K562 (cell line): ENCODE measurements around the gene TSC22D1. TPM values are rescaled to one million over a fixed set of nuclear protein-coding genes. Genes with fewer than 3 reads are reported as not detected.
A peak's percentile ranks its signal among the peaks of the same experiment; 100 is the strongest.

Experiments
- ARID1B ChIP-seq: fragments of 450-650 bp; IDR thresholded peaks from 2 replicates; pipeline ENCODE4 v1.6.1; 2016; ENCODE audit warnings: antibody characterized with exemption, mild to moderate bottlenecking, inconsistent platforms
- DMBX1 ChIP-seq: fragments of 250-450 bp; sonication (Bioruptor Pico); IDR thresholded peaks from 2 replicates; pipeline ENCODE4 v1.8.0; 2022; ENCODE audit warnings: inconsistent platforms, mild to moderate bottlenecking, moderate library complexity, borderline replicate concordance
- FOXM1 ChIP-seq, 2 experiments: fragments of 450-650 bp in 1 of 2; sonication (generic) in 1 of 2; formaldehyde crosslinking in 1 of 2; IDR thresholded peaks; 2 replicates each; pipeline versions ENCODE4 v1.6.1 to v1.9.0; 2017 to 2022; ENCODE audit warnings: low read depth in 2 of 2, mild to moderate bottlenecking in 2 of 2, missing genetic modification reagents in 1 of 2, moderate library complexity in 1 of 2
- GATA2 ChIP-seq: sonication (generic); formaldehyde crosslinking; IDR thresholded peaks from 2 replicates; pipeline ENCODE4 v1.4.0; 2020; ENCODE audit warnings: mild to moderate bottlenecking, missing genetic modification reagents
- HDAC2 ChIP-seq: fragments of 450-650 bp; IDR thresholded peaks from 2 replicates; pipeline ENCODE4 v1.6.1; 2016; ENCODE audit warnings: mild to moderate bottlenecking
- LCOR ChIP-seq: sonication (generic); formaldehyde crosslinking; IDR thresholded peaks from 2 replicates; pipeline ENCODE4 v1.8.0; 2022; ENCODE audit warnings: mild to moderate bottlenecking, missing genetic modification reagents
- MECOM ChIP-seq: fragments of 250-450 bp; sonication (Bioruptor Pico); IDR thresholded peaks from 2 replicates; pipeline ENCODE4 v1.8.0; 2022; ENCODE audit warnings: inconsistent platforms
- POLR2AphosphoS5 ChIP-seq: IDR thresholded peaks from 2 replicates; pipeline ENCODE4 v1.6.1; 2011; ENCODE audit warnings: mild to moderate bottlenecking, low read depth, low read length, moderate library complexity; ENCODE audit not compliant: control insufficient read depth, insufficient read depth
- RAD21 ChIP-seq, 2 experiments: fragments of 250-450 bp in 1 of 2; fragments of 450-650 bp in 1 of 2; sonication (Bioruptor Pico) in 1 of 2; formaldehyde crosslinking in 1 of 2; IDR thresholded peaks in 1 of 2; conservative IDR thresholded peaks in 1 of 2; 2 replicates each; pipeline versions ENCODE4 v1.4.0 to v1.8.0; 2020 to 2022; ENCODE audit warnings: mild to moderate bottlenecking in 2 of 2, moderate library complexity in 1 of 2
- SMAD1 ChIP-seq: fragments of 150-350 bp; IDR thresholded peaks from 2 replicates; pipeline ENCODE4 v1.6.1; 2014; ENCODE audit warnings: low read length, low read depth; ENCODE audit not compliant: partially characterized antibody
- SMARCB1 ChIP-seq: IDR thresholded peaks from 2 replicates; pipeline ENCODE4 v1.6.1; 2011; ENCODE audit warnings: improper control_type of control experiment, low read depth; ENCODE audit not compliant: insufficient read length
- TCF7 ChIP-seq: sonication (generic); IDR thresholded peaks from 2 replicates; pipeline ENCODE4 v1.6.1; 2016; ENCODE audit warnings: antibody characterized with exemption, borderline replicate concordance
- TEAD4 ChIP-seq, 2 experiments: sonication (generic) in 1 of 2; formaldehyde crosslinking in 1 of 2; IDR thresholded peaks; 2 replicates each; pipeline versions ENCODE4 v1.6.1 to v1.8.0; 2012 to 2022; ENCODE audit warnings: borderline replicate concordance in 1 of 2, inconsistent platforms in 1 of 2, low read length in 1 of 2, mild to moderate bottlenecking in 1 of 2, missing genetic modification reagents in 1 of 2
- TOE1 ChIP-seq, 2 experiments: fragments of 450-650 bp in 1 of 2; sonication (generic) in 1 of 2; formaldehyde crosslinking in 1 of 2; IDR thresholded peaks; 2 replicates each; pipeline versions ENCODE4 v1.7.1 to v1.8.0; 2016 to 2022; ENCODE audit warnings: borderline replicate concordance in 2 of 2, mild to moderate bottlenecking in 2 of 2, antibody characterized with exemption in 1 of 2, inconsistent platforms in 1 of 2, low read depth in 1 of 2, missing genetic modification reagents in 1 of 2, moderate library complexity in 1 of 2
- XRCC3 ChIP-seq: fragments of 450-650 bp; IDR thresholded peaks from 2 replicates; pipeline ENCODE4 v1.6.1; 2017; ENCODE audit warnings: mild to moderate bottlenecking, moderate library complexity
- ZNF644 ChIP-seq: fragments of 200-800 bp; sonication (Bioruptor generic); IDR thresholded peaks from 2 replicates; pipeline ENCODE4 v1.6.1; 2016; ENCODE audit warnings: low read depth, missing genetic modification characterization, missing compliant biosample characterization
- polyA plus RNA-seq, 8 experiments: library from polyadenylated mRNA; depleted of rRNA in 4 of 8; stranded (reverse) in 5 of 8; unstranded in 3 of 8; fragments of >200 nt; fragmentation: Nextera tagmentation in 2 of 8; fragmentation: Illumina TruSeq in 1 of 8; extraction: Ambion mirVana in 2 of 8; extraction: Trizol in 1 of 8; gene quantifications; 2 replicates each; pipeline versions ENCODE4 v1.2.1 to v1.2.3, GENCODE V29; 2011 to 2014; ENCODE audit warnings: inconsistent platforms in 1 of 8, missing spikeins in 1 of 8
- total RNA-seq, 7 experiments: library from RNA; depleted of rRNA in 6 of 7; stranded (reverse); fragments of >200 nt in 6 of 7; fragmentation: Illumina TruSeq in 2 of 7; extraction: Trizol in 2 of 7; gene quantifications; 2 replicates each; pipeline versions ENCODE4 v1.2.1 to v1.2.3, GENCODE V29; 2011 to 2021; ENCODE audit warnings: low replicate concordance in 1 of 7
- TF ChIP-seq, protein P1 (sequence below): fragments of 450-650 bp; IDR thresholded peaks from 2 replicates; pipeline ENCODE4 v1.6.1; 2017; ENCODE audit warnings: antibody characterized with exemption, mild to moderate bottlenecking
- TF ChIP-seq, protein P2 (sequence below), 2 experiments: fragments of 150-350 bp in 1 of 2; IDR thresholded peaks; 2 replicates each; pipeline ENCODE4 v1.6.1; 2012 to 2016; ENCODE audit warnings: low read depth in 2 of 2, low read length in 2 of 2, mild to moderate bottlenecking in 1 of 2, moderate library complexity in 1 of 2

The TSC22D1 gene
- total and polyA plus RNA-seq, 9 of the 15 experiments (the other 6 are each of a cell fraction or from before 2014, with no cell fraction given), result 2.6 to 19.8 (median 8.4) TPM

DNA sequence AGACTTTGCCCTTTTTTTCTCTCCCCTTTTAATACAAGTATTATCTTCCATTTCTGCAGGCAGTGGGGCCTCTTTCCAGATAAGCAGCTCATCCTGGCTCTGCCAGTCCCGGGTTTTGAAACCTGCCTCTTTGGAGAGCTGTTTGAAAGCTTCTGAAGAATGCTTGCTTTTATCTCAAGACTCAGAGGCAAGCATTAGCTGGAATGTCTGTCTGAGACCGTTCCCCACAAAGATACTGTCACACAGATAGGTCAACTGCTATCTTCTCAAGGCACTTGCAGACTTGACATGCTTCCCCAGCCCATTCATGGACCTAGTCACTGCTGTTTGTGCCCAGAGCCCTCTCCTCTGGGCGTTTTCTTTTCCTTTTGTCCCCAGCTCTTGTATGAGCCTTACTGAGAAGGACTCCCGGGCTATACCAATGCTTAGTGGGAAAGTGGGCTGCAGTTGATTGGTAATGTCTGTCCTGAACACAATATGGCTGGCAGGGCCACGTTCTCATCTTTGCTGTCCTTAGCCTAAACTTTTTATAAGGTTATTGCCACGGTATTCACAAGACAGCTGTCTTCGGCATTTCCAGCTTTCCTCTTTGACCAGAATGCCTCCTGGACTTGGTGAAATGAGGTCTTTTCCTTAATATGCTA is 189.1 kb downstream of the TSC22D1 start (continued):
- TF ChIP-seq, protein P1, sequence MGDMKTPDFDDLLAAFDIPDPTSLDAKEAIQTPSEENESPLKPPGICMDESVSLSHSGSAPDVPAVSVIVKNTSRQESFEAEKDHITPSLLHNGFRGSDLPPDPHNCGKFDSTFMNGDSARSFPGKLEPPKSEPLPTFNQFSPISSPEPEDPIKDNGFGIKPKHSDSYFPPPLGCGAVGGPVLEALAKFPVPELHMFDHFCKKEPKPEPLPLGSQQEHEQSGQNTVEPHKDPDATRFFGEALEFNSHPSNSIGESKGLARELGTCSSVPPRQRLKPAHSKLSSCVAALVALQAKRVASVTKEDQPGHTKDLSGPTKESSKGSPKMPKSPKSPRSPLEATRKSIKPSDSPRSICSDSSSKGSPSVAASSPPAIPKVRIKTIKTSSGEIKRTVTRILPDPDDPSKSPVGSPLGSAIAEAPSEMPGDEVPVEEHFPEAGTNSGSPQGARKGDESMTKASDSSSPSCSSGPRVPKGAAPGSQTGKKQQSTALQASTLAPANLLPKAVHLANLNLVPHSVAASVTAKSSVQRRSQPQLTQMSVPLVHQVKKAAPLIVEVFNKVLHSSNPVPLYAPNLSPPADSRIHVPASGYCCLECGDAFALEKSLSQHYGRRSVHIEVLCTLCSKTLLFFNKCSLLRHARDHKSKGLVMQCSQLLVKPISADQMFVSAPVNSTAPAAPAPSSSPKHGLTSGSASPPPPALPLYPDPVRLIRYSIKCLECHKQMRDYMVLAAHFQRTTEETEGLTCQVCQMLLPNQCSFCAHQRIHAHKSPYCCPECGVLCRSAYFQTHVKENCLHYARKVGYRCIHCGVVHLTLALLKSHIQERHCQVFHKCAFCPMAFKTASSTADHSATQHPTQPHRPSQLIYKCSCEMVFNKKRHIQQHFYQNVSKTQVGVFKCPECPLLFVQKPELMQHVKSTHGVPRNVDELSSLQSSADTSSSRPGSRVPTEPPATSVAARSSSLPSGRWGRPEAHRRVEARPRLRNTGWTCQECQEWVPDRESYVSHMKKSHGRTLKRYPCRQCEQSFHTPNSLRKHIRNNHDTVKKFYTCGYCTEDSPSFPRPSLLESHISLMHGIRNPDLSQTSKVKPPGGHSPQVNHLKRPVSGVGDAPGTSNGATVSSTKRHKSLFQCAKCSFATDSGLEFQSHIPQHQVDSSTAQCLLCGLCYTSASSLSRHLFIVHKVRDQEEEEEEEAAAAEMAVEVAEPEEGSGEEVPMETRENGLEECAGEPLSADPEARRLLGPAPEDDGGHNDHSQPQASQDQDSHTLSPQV, result peak; percentile 57; the same call in 1 of the 2 replicates
- 0 out of 4 replicates have a peak, but pooled peaks of 1 of the 2 experiments have one; percentile 11 for TF ChIP-seq RAD21 (CRISPR knock-in tag; conservative IDR thresholded peaks at IDR 0.05 in 1 of 2, IDR thresholded peaks at IDR 0.05 in 1 of 2)
- 0 out of 2 replicates have a peak, but pooled peaks have one; percentile 16 for TF ChIP-seq TCF7
- peak; percentile 76; the same call in 1 of the 2 replicates for TF ChIP-seq ZNF644 (tag)
- TF ChIP-seq SMAD1, result no peak
- no peak for TF ChIP-seq SMARCB1
- TF ChIP-seq FOXM1 (IDR thresholded peaks at IDR 0.05; ENCODE audit: low read depth), result peak; percentile 77
- no peak for TF ChIP-seq FOXM1 (CRISPR knock-in tag; IDR thresholded peaks at IDR 0.05; ENCODE audit: low read depth)
- TF ChIP-seq XRCC3, result no peak
- TF ChIP-seq TEAD4 (IDR thresholded peaks at IDR 0.05; ENCODE audit: low read length), result peak; percentile 99
- no peak for TF ChIP-seq TEAD4 (CRISPR knock-in tag; IDR thresholded peaks at IDR 0.05; ENCODE audit: borderline replicate concordance)
- peak; percentile 91 for TF ChIP-seq GATA2
- TF ChIP-seq, protein P2, sequence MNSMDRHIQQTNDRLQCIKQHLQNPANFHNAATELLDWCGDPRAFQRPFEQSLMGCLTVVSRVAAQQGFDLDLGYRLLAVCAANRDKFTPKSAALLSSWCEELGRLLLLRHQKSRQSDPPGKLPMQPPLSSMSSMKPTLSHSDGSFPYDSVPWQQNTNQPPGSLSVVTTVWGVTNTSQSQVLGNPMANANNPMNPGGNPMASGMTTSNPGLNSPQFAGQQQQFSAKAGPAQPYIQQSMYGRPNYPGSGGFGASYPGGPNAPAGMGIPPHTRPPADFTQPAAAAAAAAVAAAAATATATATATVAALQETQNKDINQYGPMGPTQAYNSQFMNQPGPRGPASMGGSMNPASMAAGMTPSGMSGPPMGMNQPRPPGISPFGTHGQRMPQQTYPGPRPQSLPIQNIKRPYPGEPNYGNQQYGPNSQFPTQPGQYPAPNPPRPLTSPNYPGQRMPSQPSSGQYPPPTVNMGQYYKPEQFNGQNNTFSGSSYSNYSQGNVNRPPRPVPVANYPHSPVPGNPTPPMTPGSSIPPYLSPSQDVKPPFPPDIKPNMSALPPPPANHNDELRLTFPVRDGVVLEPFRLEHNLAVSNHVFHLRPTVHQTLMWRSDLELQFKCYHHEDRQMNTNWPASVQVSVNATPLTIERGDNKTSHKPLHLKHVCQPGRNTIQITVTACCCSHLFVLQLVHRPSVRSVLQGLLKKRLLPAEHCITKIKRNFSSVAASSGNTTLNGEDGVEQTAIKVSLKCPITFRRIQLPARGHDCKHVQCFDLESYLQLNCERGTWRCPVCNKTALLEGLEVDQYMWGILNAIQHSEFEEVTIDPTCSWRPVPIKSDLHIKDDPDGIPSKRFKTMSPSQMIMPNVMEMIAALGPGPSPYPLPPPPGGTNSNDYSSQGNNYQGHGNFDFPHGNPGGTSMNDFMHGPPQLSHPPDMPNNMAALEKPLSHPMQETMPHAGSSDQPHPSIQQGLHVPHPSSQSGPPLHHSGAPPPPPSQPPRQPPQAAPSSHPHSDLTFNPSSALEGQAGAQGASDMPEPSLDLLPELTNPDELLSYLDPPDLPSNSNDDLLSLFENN (IDR thresholded peaks at IDR 0.05; ENCODE audit: low read depth in 2 of 2, low read length in 2 of 2), result peak in 1 of 2 experiments; percentile 80; a peak in 2 of 4 replicates
- TF ChIP-seq POLR2AphosphoS5, result peak; percentile 93
- peak; percentile 95 for TF ChIP-seq ARID1B
- peak; percentile 55; the same call in 1 of the 2 replicates for TF ChIP-seq LCOR (CRISPR knock-in tag)
- peak; percentile 78; the same call in 1 of the 2 replicates for TF ChIP-seq MECOM (CRISPR knock-in tag)
- no peak for TF ChIP-seq TOE1 (IDR thresholded peaks at IDR 0.05; ENCODE audit: borderline replicate concordance)
- no peak for TF ChIP-seq TOE1 (CRISPR knock-in tag; IDR thresholded peaks at IDR 0.05; ENCODE audit: borderline replicate concordance, low read depth)
- peak; percentile 58 for TF ChIP-seq HDAC2
- peak; percentile 52; the same call in 1 of the 2 replicates for TF ChIP-seq DMBX1 (CRISPR knock-in tag)
